CD4-positive, alpha-beta T cell treated with Interleukin-17A for 4 hours (primary cell): ENCODE measurements around the gene PRDM13.
"Not testable (repeated sequence)": the region's sequence is repeated elsewhere in the genome, so short reads cannot be mapped to it uniquely, and the experiment has no call there.

ENCODE experiments used
- DNase-seq: peaks from one replicate; pipeline ENCODE4 v3.0.0-alpha.2; 2020; ENCODE audit warnings: mixed read lengths

Gene PRDM13

GRCh38 chr6:99603421-99604165 is 3.0 kb upstream of the PRDM13 start:
- DNase-seq = peak; percentile 30

GRCh38 chr6:99604166-99605073 is 2.2 kb upstream of the PRDM13 start:
- DNase-seq = peak; percentile 9

DNA sequence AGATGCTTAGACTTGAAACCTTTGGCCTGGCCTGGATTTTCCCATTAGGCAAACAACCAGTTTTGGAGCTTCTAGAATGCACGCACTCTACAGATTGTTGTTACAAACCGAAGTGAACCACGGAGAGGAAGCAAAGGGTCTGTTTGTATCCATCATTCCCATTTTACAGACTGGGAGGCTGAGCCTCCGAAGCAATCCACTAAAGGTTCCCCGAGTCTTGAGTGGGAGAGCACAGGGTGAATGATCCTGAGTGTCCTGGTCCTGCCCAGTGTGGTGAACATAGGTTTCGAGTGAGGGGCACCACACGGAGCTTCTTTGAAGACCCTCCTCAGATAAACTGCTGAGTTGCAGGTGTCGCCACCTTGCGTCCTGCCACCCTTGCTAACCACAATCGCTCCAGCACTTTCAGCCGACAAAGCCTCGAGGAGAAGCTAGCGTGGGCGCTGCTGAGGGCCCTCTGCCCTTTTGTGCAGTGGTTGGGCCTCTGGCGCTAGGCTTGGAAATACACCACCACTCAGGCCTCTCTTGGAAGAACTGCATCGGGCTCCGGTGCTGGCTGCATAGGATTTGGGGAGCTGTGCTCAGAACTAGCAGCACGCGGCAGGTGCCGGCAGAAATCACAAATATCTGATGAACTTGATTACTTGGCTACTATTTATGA is 1.4 kb upstream of the PRDM13 start:
- DNase-seq = no peak

DNA sequence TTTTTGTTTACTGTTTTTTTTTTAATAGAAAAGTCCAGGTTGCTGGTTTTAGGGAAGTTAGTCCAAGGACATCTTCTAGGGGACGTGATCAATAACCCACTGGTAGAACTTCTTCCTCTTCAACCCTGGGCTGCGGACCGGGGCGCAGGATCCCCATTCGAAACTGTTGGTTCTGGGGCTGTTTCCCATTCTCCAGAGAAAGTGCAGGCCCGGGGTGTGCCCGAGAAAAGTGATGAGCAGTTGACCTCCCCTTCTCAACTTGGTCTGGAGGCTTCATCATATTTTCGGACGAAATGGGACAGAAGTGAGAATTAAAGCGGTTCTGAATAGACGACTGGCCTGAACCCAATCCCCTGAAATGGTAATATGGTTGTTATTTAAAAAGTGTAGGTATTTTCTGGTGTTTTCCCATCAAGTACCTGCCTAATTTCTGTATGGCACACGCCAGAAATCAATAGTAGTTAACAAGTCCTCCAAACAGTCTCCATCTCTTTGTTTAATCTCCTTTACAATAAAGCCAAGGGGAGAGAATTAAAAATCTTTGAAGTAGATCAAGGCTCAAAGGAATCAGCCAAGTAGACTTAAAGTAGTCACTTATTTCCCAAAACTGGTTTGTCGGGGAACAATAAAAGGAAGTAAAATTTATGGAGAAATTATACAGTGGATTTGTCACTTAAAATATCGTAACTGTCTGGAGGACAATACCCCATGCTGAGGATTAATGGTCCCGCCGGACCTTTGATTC is 550 bp upstream of the PRDM13 start:
- DNase-seq = no peak

DNA sequence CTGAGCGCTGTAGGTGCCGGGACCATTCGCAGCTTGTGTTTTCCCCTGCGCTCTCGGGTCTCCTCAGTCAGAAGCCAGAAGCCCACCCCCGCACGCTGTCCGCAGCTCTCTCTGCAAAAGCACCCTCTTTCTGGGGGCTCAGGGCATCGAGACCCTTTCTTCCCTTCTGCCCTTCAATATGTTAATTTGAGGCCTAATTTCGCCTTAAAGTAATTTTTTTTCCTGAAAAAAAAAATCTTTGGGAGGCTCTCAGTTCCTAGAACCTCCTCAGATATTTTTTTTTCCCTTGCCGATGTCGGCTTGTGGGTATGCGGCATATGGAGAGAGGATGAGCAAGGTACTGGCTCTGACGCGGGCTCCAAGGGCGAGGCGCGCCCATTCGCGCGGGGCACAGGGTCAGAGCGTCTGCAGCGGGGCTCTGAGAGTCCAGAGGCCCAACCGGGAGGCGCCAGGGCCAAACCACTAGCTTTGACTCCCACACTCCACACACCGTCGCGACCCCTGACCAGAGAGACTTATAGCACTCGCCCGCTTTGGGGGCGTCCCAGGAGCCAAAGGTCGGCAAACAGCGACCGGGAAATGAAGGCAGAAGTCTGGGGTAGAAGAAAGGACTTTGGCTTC is 893 bp downstream of the PRDM13 start:
- no peak for DNase-seq

DNA sequence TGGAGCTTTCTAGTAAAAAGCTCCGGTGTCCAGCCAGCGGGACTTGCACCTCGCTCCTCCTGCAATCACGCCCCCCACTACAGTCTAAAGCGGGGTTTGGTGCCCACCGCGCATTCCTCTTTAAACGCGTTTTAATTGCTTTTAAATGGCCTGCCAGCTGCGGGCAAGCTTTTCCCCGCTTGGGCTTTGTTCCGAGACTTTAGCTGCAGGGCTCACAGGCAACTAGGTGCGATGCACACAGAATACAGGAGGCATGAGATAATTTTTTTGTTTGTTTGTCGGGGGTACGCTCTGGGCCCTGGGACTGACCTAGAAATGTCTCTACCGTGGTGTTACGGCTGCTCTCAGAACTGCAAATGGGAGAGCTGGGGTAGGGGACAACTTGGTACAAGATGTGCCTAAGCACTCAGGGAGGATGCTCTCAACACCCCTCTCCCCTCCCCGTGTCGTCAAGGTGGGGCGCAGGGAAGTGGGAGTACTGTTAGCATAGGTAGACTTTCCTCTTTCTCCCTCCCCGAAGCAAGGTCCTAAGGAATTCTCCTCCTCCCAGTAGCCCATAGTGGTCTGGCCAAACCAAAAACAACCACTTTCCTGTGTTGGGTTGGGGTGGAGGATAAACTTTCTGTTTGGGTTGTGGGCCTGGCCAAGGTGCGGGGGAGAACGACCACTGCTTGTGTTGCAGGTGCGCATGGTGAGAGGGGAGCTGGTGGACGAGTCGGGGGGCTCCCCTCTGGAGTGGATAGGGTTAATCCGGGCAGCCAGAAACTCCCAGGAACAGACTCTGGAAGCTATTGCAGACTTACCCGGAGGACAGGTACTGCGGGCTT is 1.6 kb downstream of the PRDM13 start:
- no peak for DNase-seq

GRCh38 chr6:99608886-99609482 is 2.4 kb downstream of the PRDM13 start:
- no peak for DNase-seq

GRCh38 chr6:99609905-99610489 is 3.4 kb downstream of the PRDM13 start:
- no peak for DNase-seq

GRCh38 chr6:99611148-99611547 is 4.5 kb downstream of the PRDM13 start:
- no peak for DNase-seq

GRCh38 chr6:99612551-99613408 is 6.1 kb downstream of the PRDM13 start:
- DNase-seq = no peak

DNA sequence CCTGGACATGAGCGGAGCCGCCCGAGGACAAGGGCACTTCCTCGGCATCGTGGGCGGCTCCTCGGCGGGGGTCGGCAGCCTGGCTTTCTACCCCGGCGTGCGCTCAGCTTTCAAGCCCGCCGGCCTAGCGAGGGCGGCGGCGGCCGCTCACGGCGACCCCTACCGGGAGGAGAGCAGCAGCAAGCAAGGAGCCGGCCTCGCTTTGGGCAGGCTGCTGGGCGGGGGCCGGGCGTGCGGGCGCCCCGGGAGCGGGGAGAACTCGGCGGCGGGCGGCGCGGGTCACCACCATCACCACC is 6.7 kb downstream of the PRDM13 start:
- DNase-seq = peak; percentile 43

- DNase-seq = peak; percentile 35
These were observed 7.2 kb downstream of the PRDM13 start for GRCh38 chr6:99613705-99614429.

GRCh38 chr6:99614430-99615186 is 8.0 kb downstream of the PRDM13 start:
- DNase-seq = peak; percentile 27

DNA sequence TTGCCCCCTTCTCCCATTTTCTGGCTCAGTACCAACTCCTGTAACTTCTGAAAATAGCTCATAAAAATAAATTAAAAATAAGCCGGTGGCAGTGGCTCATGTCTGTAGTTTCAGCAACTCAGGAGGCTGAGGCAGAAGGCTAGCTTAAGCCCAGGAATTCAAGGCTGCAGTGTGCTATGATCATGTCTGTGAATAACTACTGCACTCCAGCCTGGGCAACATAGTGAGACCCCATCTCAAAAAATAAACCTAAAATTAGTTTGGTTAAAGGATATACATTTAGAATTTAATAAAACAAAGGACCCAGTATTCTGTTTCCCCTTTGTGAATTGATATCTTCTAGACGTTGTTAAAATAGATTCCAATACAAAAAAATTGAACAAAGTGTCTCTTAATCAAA is 10.5 kb downstream of the PRDM13 start:
- no peak for DNase-seq

GRCh38 chr6:99618649-99619408 is 12.2 kb downstream of the PRDM13 start:
- DNase-seq = no peak

GRCh38 chr6:99619409-99619762 is 12.8 kb downstream of the PRDM13 start:
- DNase-seq = no peak

DNA sequence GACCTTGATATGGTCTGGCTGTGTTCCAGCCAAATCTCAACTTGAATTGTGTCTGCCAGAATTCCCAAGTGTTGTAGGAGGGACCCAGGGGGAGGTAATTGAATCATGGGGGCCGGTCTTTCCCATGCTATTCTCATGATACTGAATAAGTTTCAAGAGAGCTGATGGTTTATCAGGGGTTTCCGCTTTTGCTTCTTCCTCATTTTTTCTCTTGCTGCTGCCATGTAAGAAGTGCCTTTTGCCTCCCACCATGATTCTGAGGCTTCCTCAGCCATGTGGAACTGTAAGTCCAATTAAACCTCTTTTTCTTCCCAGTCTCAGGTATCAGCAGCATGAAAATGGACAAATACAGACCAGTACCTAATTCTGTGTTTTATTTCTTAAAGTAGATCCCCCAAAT is 15.4 kb downstream of the PRDM13 start:
- DNase-seq = not testable (repeated sequence)

DNA sequence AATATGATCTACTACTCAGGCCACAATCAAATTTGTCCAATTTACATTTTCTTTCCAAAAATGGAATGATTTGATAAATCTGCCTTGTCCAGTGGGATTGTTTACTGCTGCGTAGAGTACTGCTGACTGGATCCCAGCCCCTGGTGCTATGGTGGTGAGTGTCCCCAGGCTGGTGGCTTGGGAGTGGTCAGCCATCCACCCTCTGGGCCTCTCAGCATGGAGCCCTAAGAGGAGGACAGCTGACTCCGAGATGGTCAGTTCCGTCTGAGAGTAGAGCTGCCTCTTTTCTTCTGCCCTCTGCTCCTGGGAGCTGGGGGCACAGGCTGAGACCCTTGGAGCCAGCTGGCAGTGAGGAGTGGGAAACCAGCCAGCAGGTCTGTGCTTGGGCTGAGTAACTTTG is 22.7 kb downstream of the PRDM13 start:
- no peak for DNase-seq
